ENCODE results near the gene NABP1. TPM values are rescaled to one million over a fixed set of nuclear protein-coding genes. Genes with fewer than 3 reads are reported as not detected.

The NABP1 gene
- total RNA-seq, 2 experiments from 2014 or later, result 65.1 to 65.4 TPM

- ChIA-PET CTCF (no interaction called here), POLR2A (no interaction called here)
- no peaks in the 10 kb centered on the region for H3K4me1 Mint-ChIP-seq (ENCODE audit: low read depth)
- peaks cover 22% of the 10 kb centered on the region for H3K36me3 Mint-ChIP-seq
- DNase-seq, result no peak
- H3K27ac Mint-ChIP-seq, result no peak overlapping the region
- intact Hi-C loops (cut with micrococcal nuclease), result no loop called here
- H3K9me3 Mint-ChIP-seq, result no peaks in the 10 kb centered on the region
- H3K27me3 Mint-ChIP-seq, result no peaks in the 10 kb centered on the region
- H3K4me3 Mint-ChIP-seq, result no peak overlapping the region
These were observed 21.5 kb downstream of the NABP1 start for GRCh38 chr2:191699341-191699945.

DNA sequence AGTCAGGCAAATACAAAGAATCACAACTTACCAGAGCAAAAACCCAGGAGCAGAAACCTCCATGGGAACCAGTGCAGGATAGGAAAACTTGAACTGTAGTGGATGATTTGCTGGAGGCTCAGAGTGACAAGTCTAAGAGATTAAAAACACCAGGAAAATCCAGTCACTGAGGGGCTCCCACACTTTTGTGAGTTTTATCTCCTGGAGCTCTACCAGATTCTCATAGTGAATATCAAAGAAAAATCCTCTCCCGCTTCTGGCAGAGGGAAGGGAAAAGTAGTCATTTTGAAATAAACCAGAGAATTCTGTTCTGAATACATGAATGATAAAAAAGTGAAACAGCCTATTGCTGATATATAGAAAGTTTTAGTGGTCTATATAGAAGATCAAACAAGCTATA, 23.1 kb downstream of the NABP1 start:
- no peak for DNase-seq
- H3K27ac Mint-ChIP-seq, result no peak overlapping the region
- H3K9me3 Mint-ChIP-seq, result no peaks in the 10 kb centered on the region
- H3K4me1 Mint-ChIP-seq (ENCODE audit: low read depth), result no peaks in the 10 kb centered on the region
- no peak overlapping the region for H3K4me3 Mint-ChIP-seq
- H3K27me3 Mint-ChIP-seq, result no peaks in the 10 kb centered on the region
- peaks cover 15% of the 10 kb centered on the region for H3K36me3 Mint-ChIP-seq
- POLR2A ChIA-PET, result no interaction called here
- intact Hi-C loops (cut with micrococcal nuclease), result no loop called here
- CTCF ChIA-PET, result interaction anchor here (0.8 to 2.3 kb wide), 2 partner anchors 10 to 134 kb away, joined by 4 to 8 read pairs; no protein-coding TSS in a partner anchor

DNA sequence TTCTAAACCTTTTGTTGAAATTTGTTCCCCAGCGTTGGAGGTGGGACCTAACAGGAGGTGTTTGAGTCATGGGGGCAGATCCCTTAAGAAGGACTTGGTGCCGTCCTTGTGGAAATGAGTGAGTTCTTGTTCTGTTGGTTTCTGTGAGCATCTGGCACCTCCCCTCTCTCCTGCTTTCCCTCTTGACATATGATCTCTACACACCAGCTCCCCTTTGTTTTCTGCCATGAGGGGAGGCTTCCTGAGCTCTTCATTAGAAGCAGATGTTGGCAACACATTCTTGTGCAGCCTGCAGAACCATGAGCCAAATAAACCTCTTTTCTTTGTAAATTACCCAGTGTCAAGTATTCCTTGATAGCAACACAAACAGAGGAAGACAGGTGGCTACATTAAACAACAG, 23.8 kb downstream of the NABP1 start:
- DNase-seq, result no peak
- peaks cover 17% of the 10 kb centered on the region for H3K36me3 Mint-ChIP-seq
- ChIA-PET CTCF (interaction anchor here (0.8 to 2.3 kb wide), 2 partner anchors 10 to 135 kb away, joined by 4 to 8 read pairs; no protein-coding TSS in a partner anchor), POLR2A (no interaction called here)
- intact Hi-C loops (cut with micrococcal nuclease), result no loop called here
- no peak overlapping the region for H3K27ac Mint-ChIP-seq
- H3K4me3 Mint-ChIP-seq, result no peak overlapping the region
- H3K4me1 Mint-ChIP-seq (ENCODE audit: low read depth), result no peaks in the 10 kb centered on the region
- H3K9me3 Mint-ChIP-seq, result no peaks in the 10 kb centered on the region
- no peaks in the 10 kb centered on the region for H3K27me3 Mint-ChIP-seq

DNA sequence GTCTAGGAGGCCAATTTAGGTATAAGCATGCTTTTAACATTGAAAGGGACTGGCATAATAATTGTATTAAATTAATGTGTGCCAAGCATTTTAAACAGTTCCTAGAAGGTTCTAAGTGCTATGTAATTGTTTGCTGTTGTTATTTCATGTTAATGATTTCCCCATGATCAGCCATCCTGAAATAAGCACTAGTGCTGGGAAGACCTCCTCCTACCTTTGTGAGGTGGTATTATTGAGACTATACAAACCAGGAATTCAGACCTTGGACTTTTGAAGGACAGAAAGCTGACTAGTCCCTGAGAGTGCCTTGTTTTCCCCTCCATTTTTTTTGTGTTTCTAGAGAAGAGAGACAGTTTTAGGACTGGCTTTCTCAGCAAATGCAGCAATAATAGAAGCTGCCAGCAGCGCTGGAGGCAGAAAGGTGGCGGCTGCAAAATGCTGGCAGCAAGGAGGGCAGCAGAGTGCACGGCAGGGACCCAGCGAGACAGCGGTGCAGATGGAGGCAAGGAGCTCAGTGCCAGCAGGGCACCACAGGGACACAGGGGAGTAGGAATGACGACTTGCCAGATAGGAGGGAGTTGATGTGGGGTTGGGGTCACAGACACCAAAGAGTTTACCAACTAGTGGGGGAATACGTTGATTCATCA, 25.3 kb downstream of the NABP1 start:
- Mint-ChIP-seq H3K9me3 (no peaks in the 10 kb centered on the region), H3K27ac (no peak overlapping the region), H3K4me1 (ENCODE audit: low read depth) (no peaks in the 10 kb centered on the region), H3K4me3 (no peak overlapping the region), H3K36me3 (peaks cover 11% of the 10 kb centered on the region), H3K27me3 (no peaks in the 10 kb centered on the region)
- POLR2A ChIA-PET, result no interaction called here
- no peak for DNase-seq
- CTCF ChIA-PET, result no interaction called here
- intact Hi-C loops (cut with micrococcal nuclease), result no loop called here

DNA sequence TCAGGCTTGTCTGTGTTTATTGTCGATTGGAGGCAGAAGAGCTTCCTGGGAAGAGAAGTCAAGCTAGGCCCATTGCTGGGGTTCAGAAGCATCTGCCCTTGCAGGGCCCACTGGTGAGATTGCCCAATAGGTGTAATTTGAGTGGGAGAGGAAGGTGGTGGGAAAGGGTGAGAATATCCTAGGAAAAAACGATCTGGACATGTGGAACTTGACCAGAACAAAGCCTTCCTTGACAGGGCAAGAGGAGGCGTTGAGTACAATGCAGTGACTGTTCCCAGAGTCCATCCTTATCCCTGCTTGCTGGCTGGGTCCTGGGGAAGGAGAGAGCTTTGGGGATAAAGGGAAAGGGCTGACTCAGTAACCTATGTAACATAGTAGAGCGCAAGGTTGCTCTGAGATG, 27.1 kb downstream of the NABP1 start:
- no peak overlapping the region for H3K4me3 Mint-ChIP-seq

GRCh38 chr2:191705701-191706100, 27.8 kb downstream of the NABP1 start:
- Mint-ChIP-seq H3K4me3 (no peak overlapping the region), H3K36me3 (peaks cover 13% of the 10 kb centered on the region), H3K27me3 (no peaks in the 10 kb centered on the region), H3K9me3 (no peaks in the 10 kb centered on the region), H3K4me1 (ENCODE audit: low read depth) (no peaks in the 10 kb centered on the region), H3K27ac (no peak overlapping the region)
- POLR2A ChIA-PET, result no interaction called here
- CTCF ChIA-PET, result interaction anchor here (1.5 kb wide), 1 partner anchor 139 kb away, joined by 4 read pairs; no protein-coding TSS in a partner anchor
- intact Hi-C loops (cut with micrococcal nuclease), result no loop called here
- DNase-seq, result no peak

More for the DNA sequence above, 27.1 kb downstream of the NABP1 start:
- H3K27ac Mint-ChIP-seq, result no peak overlapping the region
- H3K9me3 Mint-ChIP-seq, result no peaks in the 10 kb centered on the region
- H3K27me3 Mint-ChIP-seq, result no peaks in the 10 kb centered on the region
- POLR2A ChIA-PET, result no interaction called here
- CTCF ChIA-PET, result interaction anchor here (1.5 kb wide), 1 partner anchor 138 kb away, joined by 4 read pairs; no protein-coding TSS in a partner anchor
- DNase-seq, result no peak
- peaks cover 14% of the 10 kb centered on the region for H3K36me3 Mint-ChIP-seq
- no peaks in the 10 kb centered on the region for H3K4me1 Mint-ChIP-seq (ENCODE audit: low read depth)
- intact Hi-C loops (cut with micrococcal nuclease), result no loop called here

DNA sequence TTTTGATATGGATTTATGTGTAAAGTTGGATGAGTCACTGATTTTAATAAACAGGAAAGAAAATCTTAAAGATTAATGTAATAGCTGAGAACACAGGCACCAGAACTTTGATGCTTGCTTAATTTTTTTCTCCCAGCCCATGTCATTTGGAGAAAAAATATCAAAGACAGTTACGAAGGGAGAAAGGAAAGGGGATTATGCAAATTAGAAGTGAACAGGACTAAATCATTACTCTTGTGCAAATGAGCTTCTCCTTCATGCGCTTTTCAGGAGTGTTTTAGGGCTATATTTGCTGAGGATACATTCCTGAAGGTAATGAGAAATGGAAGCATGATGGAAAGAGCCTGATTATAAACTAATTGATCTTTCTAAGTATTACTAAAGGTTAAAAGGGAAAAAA, 28.9 kb downstream of the NABP1 start:
- Mint-ChIP-seq H3K27me3 (no peaks in the 10 kb centered on the region), H3K36me3 (peaks cover 11% of the 10 kb centered on the region), H3K4me3 (no peak overlapping the region), H3K27ac (no peak overlapping the region), H3K9me3 (no peaks in the 10 kb centered on the region), H3K4me1 (ENCODE audit: low read depth) (no peaks in the 10 kb centered on the region)
- ChIA-PET CTCF (interaction anchor here (0.7 to 1.9 kb wide), 4 partner anchors 16 to 456 kb away, joined by 3 to 8 read pairs (median 5); no protein-coding TSS in a partner anchor), POLR2A (interaction anchor here (1.2 kb wide), 1 partner anchor 10 kb away, joined by 3 read pairs; no protein-coding TSS in a partner anchor)
- no peak for DNase-seq
- intact Hi-C loops (cut with micrococcal nuclease), result no loop called here

DNA sequence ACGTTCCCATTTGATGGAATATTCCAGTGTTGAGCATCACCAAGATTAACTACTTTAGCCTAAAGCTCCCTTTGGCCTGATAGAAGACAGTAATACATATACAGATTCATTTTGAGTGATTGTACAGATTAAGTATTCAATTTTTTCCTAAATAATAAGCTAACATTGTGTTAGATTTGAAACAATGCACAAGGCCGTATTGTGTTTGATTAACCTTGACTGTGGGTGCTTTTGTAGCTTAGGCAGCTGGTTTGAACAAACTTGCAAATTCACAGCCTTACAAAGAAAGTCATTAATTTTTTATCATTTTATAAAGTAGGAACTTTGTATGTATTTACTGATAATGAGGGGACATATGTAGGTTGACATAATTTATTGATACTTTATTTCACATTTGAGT, 29.6 kb downstream of the NABP1 start:
- no peaks in the 10 kb centered on the region for H3K9me3 Mint-ChIP-seq

DNA sequence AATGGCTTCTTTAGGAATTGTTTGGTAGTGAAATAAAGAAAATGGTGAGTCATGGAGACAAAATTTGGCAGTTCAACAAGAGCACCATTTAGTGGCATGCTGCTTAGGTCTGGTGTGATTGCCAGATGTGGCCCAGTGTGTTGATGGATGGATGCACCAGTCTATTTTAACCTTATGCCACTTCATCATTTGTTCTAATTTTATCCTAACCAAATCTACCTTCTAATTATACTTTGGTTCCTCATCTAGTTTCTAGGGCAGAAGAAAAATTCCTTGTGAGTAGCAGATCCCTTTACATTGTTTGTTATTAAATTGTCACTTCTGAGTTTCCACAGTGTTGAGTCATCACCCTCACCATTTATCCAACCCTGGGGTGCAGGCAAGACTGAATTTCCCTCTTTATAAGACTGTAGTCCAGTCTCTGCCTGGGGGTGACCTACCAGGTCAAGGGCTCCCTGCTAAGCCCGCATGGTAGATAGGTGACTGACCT, 32.5 kb downstream of the NABP1 start:
- DNase-seq, result no peak
- H3K4me1 Mint-ChIP-seq (ENCODE audit: low read depth), result no peaks in the 10 kb centered on the region
- H3K36me3 Mint-ChIP-seq, result peaks cover 7% of the 10 kb centered on the region
- no peaks in the 10 kb centered on the region for H3K27me3 Mint-ChIP-seq
- no peak overlapping the region for H3K27ac Mint-ChIP-seq
- ChIA-PET POLR2A (no interaction called here), CTCF (interaction anchor here (0.5 to 1.4 kb wide), 2 partner anchors 156 to 452 kb away, joined by 3 read pairs; no protein-coding TSS in a partner anchor)
- no peaks in the 10 kb centered on the region for H3K9me3 Mint-ChIP-seq
- no peak overlapping the region for H3K4me3 Mint-ChIP-seq
- intact Hi-C loops (cut with micrococcal nuclease), result no loop called here

More for the DNA sequence above, 29.6 kb downstream of the NABP1 start:
- no peak for DNase-seq
- no peak overlapping the region for H3K27ac Mint-ChIP-seq
- no peak overlapping the region for H3K4me3 Mint-ChIP-seq
- ChIA-PET POLR2A (interaction anchor here (1.2 kb wide), 1 partner anchor 11 kb away, joined by 3 read pairs; no protein-coding TSS in a partner anchor), CTCF (interaction anchor here (0.7 to 1.9 kb wide), 4 partner anchors 16 to 455 kb away, joined by 3 to 8 read pairs (median 6); no protein-coding TSS in a partner anchor)
- intact Hi-C loops (cut with micrococcal nuclease), result no loop called here
- H3K36me3 Mint-ChIP-seq, result peaks cover 11% of the 10 kb centered on the region
- no peaks in the 10 kb centered on the region for H3K27me3 Mint-ChIP-seq
- H3K4me1 Mint-ChIP-seq (ENCODE audit: low read depth), result no peaks in the 10 kb centered on the region

GRCh38 chr2:191711621-191712020, 33.7 kb downstream of the NABP1 start:
- H3K27me3 Mint-ChIP-seq, result no peaks in the 10 kb centered on the region
- no peaks in the 10 kb centered on the region for H3K4me1 Mint-ChIP-seq (ENCODE audit: low read depth)
- POLR2A ChIA-PET, result interaction anchor here (0.6 kb wide), 1 partner anchor 444 kb away, joined by 5 read pairs; no protein-coding TSS in a partner anchor
- CTCF ChIA-PET, result interaction anchor here (0.6 to 1.4 kb wide), 3 partner anchors 47 to 451 kb away, joined by 3 to 4 read pairs (median 3); no protein-coding TSS in a partner anchor
- intact Hi-C loops (cut with micrococcal nuclease), result no loop called here
- no peak overlapping the region for H3K27ac Mint-ChIP-seq
- DNase-seq, result no peak
- H3K9me3 Mint-ChIP-seq, result no peaks in the 10 kb centered on the region
- no peak overlapping the region for H3K4me3 Mint-ChIP-seq
- peaks cover 6% of the 10 kb centered on the region for H3K36me3 Mint-ChIP-seq

DNA sequence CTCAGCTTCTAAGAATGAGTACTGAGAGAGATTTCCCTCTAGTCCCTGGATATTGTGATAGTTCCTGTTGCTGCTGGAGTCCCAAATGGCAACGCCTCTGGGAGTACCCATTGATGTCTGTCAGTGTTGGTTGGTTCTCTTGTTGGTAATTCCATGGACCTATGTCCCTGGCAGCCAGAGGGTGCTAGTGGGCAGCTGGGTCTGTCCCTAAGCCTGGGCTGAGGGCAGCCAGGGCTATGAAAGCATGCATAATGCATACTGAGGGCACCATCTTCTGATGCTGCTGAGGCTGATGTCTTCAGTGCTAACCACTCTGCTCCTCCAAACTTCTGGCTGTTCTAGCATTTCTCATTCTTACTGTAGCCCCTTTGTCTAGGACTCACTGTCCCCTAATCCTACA, 35.9 kb downstream of the NABP1 start:
- Mint-ChIP-seq H3K36me3 (peaks cover 6% of the 10 kb centered on the region), H3K4me3 (no peak overlapping the region), H3K27me3 (no peaks in the 10 kb centered on the region), H3K4me1 (ENCODE audit: low read depth) (no peaks in the 10 kb centered on the region), H3K9me3 (no peaks in the 10 kb centered on the region), H3K27ac (no peak overlapping the region)
- POLR2A ChIA-PET, result no interaction called here
- DNase-seq, result peak; percentile 46
- intact Hi-C loops (cut with micrococcal nuclease), result no loop called here
- CTCF ChIA-PET, result no interaction called here

DNA sequence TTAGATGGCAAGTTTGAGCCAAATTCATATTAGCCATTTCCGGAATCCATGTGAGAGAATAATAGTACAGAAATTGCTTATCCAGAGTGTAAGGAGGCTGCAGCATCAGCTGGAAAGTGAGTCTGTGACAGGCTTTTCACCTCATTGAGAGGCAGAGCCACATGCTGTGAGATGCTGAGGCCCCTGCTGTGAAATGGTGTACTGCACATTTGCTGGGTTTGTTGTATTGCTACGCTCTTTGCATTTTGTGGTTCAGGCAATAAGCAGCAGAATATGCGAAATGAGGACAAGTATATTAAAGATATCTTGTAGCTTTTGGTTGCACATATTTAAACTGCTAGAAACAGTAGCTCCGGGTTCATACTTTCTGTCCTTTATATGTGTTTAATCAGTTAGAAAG, 37.0 kb downstream of the NABP1 start:
- ChIA-PET POLR2A (no interaction called here), CTCF (no interaction called here)
- Mint-ChIP-seq H3K27ac (no peak overlapping the region), H3K27me3 (no peaks in the 10 kb centered on the region), H3K36me3 (peaks cover under 1% of the 10 kb centered on the region), H3K4me3 (no peak overlapping the region), H3K9me3 (no peaks in the 10 kb centered on the region), H3K4me1 (ENCODE audit: low read depth) (no peaks in the 10 kb centered on the region)
- no peak for DNase-seq
- intact Hi-C loops (cut with micrococcal nuclease), result no loop called here

Measured in activated CD4-positive, alpha-beta memory T cell treated with anti-CD3 and anti-CD28 coated beads for 36 hours (primary cell).